B cell (primary cell): ENCODE results near the gene TGFBR2.

Source experiments
- CTCF ChIP-seq: fragments of 200-600 bp; IDR thresholded peaks from one replicate; pipeline ENCODE4 v1.8.0; 2022; ENCODE audit warnings: antibody characterized with exemption, mild to moderate bottlenecking
- EZH2 ChIP-seq: IDR thresholded peaks from 2 replicates; pipeline ENCODE4 v1.6.1; 2012; ENCODE audit warnings: borderline replicate concordance, low read depth, mild to moderate bottlenecking, moderate library complexity, low read length; ENCODE audit not compliant: insufficient read depth, poor library complexity, severe bottlenecking

- no peak for TF ChIP-seq CTCF
- TF ChIP-seq EZH2, result no peak
Measured at GRCh38 chr3:30679045-30679444, 72.6 kb downstream of the TGFBR2 start.
